Effector CD4-positive, alpha-beta T cell (primary cell): ENCODE data around the gene CORO1C.

Experiments
- DNase-seq: peaks from one replicate; pipeline ENCODE4 v3.0.0-alpha.2; 2020

Gene CORO1C

GRCh38 chr12:108696111-108696995 lies 35.0 kb downstream of the CORO1C start:
- no peak for DNase-seq

- no peak for DNase-seq
Observed at GRCh38 chr12:108694812-108695278, 36.5 kb downstream of the CORO1C start.

GRCh38 chr12:108693751-108694150 lies 37.6 kb downstream of the CORO1C start:
- DNase-seq: no peak

- DNase-seq: no peak
Observed at GRCh38 chr12:108693186-108693730, 38.1 kb downstream of the CORO1C start.

- no peak for DNase-seq
Observed at GRCh38 chr12:108691998-108692808, 39.1 kb downstream of the CORO1C start.

GRCh38 chr12:108691175-108691997 lies 39.9 kb downstream of the CORO1C start:
- peak; percentile 42 for DNase-seq

GRCh38 chr12:108690542-108691174 lies 40.7 kb downstream of the CORO1C start:
- no peak for DNase-seq

- DNase-seq: no peak
Observed at GRCh38 chr12:108690191-108690518, 41.2 kb downstream of the CORO1C start.

- no peak for DNase-seq
Observed at GRCh38 chr12:108689314-108690190, 41.8 kb downstream of the CORO1C start.

GRCh38 chr12:108686780-108687179 lies 44.5 kb downstream of the CORO1C start:
- DNase-seq: no peak

GRCh38 chr12:108685469-108686260 lies 45.7 kb downstream of the CORO1C start:
- DNase-seq: no peak

- DNase-seq: no peak
Observed at GRCh38 chr12:108683906-108684556, 47.3 kb downstream of the CORO1C start.

GRCh38 chr12:108681317-108681716 lies 50.0 kb downstream of the CORO1C start:
- DNase-seq: no peak

GRCh38 chr12:108679106-108679681 lies 52.1 kb downstream of the CORO1C start:
- no peak for DNase-seq

GRCh38 chr12:108678104-108678730 lies 53.1 kb downstream of the CORO1C start:
- DNase-seq: no peak

- DNase-seq: no peak
Observed at GRCh38 chr12:108677381-108677780, 53.9 kb downstream of the CORO1C start.

GRCh38 chr12:108676707-108677106 lies 54.6 kb downstream of the CORO1C start:
- no peak for DNase-seq

GRCh38 chr12:108675792-108676191 lies 55.5 kb downstream of the CORO1C start:
- DNase-seq: no peak

GRCh38 chr12:108672054-108672453 lies 59.3 kb downstream of the CORO1C start:
- no peak for DNase-seq
